Lung (tissue), 12 donors: ENCODE results near the gene DACT3. TPM values are rescaled to one million over a fixed set of nuclear protein-coding genes. Genes with fewer than 3 reads are reported as not detected.

Experiments used
- ATAC-seq: fragments of 200-7000 bp; cut with Tn5 transposase; one replicate; pipeline ENCODE4 v1.9.1; 2020; ENCODE audit warnings: moderate number of reproducible peaks; ENCODE audit not compliant: insufficient read depth, low FRiP score
- DNase-seq, 3 donors: peaks; one replicate each; pipeline ENCODE4 v3.0.0-alpha.2; 2013 to 2017
- H3K27ac ChIP-seq, 2 donors: one replicate each; pipeline ENCODE4 v1.5.1; 2013; ENCODE audit warnings: mild to moderate bottlenecking in 2 of 2, moderate library complexity in 2 of 2, control low read depth in 1 of 2, inconsistent platforms in 1 of 2, low read depth in 1 of 2, low read length in 1 of 2
- H3K27me3 ChIP-seq, 3 donors: one replicate each; pipeline ENCODE4 v1.5.1; 2013; ENCODE audit warnings: low read length in 2 of 3; ENCODE audit not compliant: control insufficient read depth in 3 of 3, insufficient read depth in 3 of 3
- H3K36me3 ChIP-seq, 4 donors: one replicate each; pipeline ENCODE4 v1.5.1; 2013; ENCODE audit warnings: low read length in 4 of 4, mild to moderate bottlenecking in 1 of 4, moderate library complexity in 1 of 4; ENCODE audit not compliant: control insufficient read depth in 4 of 4, insufficient read depth in 4 of 4
- H3K4me1 ChIP-seq, 5 donors: one replicate each; pipeline ENCODE4 v1.5.1; 2013; ENCODE audit warnings: low read length in 5 of 5, mild to moderate bottlenecking in 2 of 5, moderate library complexity in 1 of 5; ENCODE audit not compliant: control insufficient read depth in 5 of 5, insufficient read depth in 5 of 5
- H3K4me3 ChIP-seq: one replicate; pipeline ENCODE4 v1.5.1; 2013; ENCODE audit warnings: mild to moderate bottlenecking, control low read depth, moderate library complexity
- H3K9ac ChIP-seq, 2 donors: one replicate each; pipeline ENCODE4 v1.5.1; 2013; ENCODE audit warnings: low read length in 2 of 2, control low read depth in 1 of 2; ENCODE audit not compliant: insufficient read depth in 1 of 2
- H3K9me3 ChIP-seq, 4 donors: one replicate each; pipeline ENCODE4 v1.5.1; 2013; ENCODE audit warnings: low read length in 3 of 4, mild to moderate bottlenecking in 1 of 4, moderate library complexity in 1 of 4; ENCODE audit not compliant: control insufficient read depth in 4 of 4, insufficient read depth in 3 of 4
- CTCF ChIP-seq: IDR thresholded peaks from 2 replicates; pipeline ENCODE4 v1.5.1; 2012; ENCODE audit warnings: mild to moderate bottlenecking; ENCODE audit errors: control extremely low read depth, extremely low read depth
- WGBS, 2 donors: extraction: QIAGEN DNeasy Blood & Tissue Kit; methylation state at CpG; one replicate each; pipeline ENCODE4 v1.1.7; 2013; 5-methylcytosine and 5-hydroxymethylcytosine counted together
- polyA plus RNA-seq, 2 donors: library from polyadenylated mRNA; stranded (reverse); fragments of 200-250 nt; gene quantifications; one replicate each; pipeline ENCODE4 v1.2.1, GENCODE V29; 2013
- total RNA-seq, 2 donors: library from RNA; depleted of rRNA in 1 of 2; stranded (reverse); fragments of >200 nt in 1 of 2; gene quantifications; one replicate each; pipeline ENCODE4 v1.2.1, GENCODE V29; 2014 to 2021
- donor health status: control.
- donor health status: control.
- donor health status: Bipolar disorder and iron deficiency.
- donor health status: healthy.
- donor health status: DM: yes; HTN: yes; CAD: no.

DACT3 gene
- total and polyA plus RNA-seq, 4 donors = 2.8 to 14.0 (median 5.8) TPM

- ATAC-seq = no peak
- 96% methylated on average over 14 of the region's 14 CpGs for WGBS, 2 donors
- no peak overlapping the region for H3K27ac ChIP-seq
- no peak for TF ChIP-seq CTCF
- no peaks in the 10 kb centered on the region for H3K27me3 ChIP-seq
- H3K4me1 ChIP-seq = no peaks in the 10 kb centered on the region
- H3K9ac ChIP-seq = no peak overlapping the region
- peaks cover 14 to 65% (median 59%) of the 10 kb centered on the region in 4 donors for H3K36me3 ChIP-seq
- no peaks in the 10 kb centered on the region for H3K9me3 ChIP-seq
- no peak overlapping the region for H3K4me3 ChIP-seq
- no peak for DNase-seq
Observed at GRCh38 chr19:46689358-46689757, 28.4 kb upstream of the DACT3 start.

GRCh38 chr19:46687438-46688145 is 26.6 kb upstream of the DACT3 start:
- no peak overlapping the region for H3K27ac ChIP-seq
- no peaks in the 10 kb centered on the region for H3K9me3 ChIP-seq
- DNase-seq (no peak), ATAC-seq (no peak)
- H3K9ac ChIP-seq = no peak overlapping the region
- no peak overlapping the region for H3K4me3 ChIP-seq
- no peaks in the 10 kb centered on the region for H3K4me1 ChIP-seq
- H3K36me3 ChIP-seq = peaks cover 17 to 55% (median 45%) of the 10 kb centered on the region in 4 donors
- TF ChIP-seq CTCF = no peak
- 94 to 98% methylated on average over 6 of the region's 6 CpGs for WGBS, 2 donors
- H3K27me3 ChIP-seq = no peaks in the 10 kb centered on the region

GRCh38 chr19:46685189-46685588 is 24.2 kb upstream of the DACT3 start:
- H3K27ac ChIP-seq = no peak overlapping the region
- no peak overlapping the region for H3K4me3 ChIP-seq
- 60 to 85% methylated on average over 3 of the region's 3 CpGs for WGBS, 2 donors
- H3K4me1 ChIP-seq = no peaks in the 10 kb centered on the region
- no peak overlapping the region for H3K9ac ChIP-seq
- peaks cover 15 to 40% (median 25%) of the 10 kb centered on the region in 4 donors for H3K36me3 ChIP-seq
- TF ChIP-seq CTCF = no peak
- DNase-seq = no peak
- H3K27me3 ChIP-seq = no peaks in the 10 kb centered on the region
- H3K9me3 ChIP-seq = no peaks in the 10 kb centered on the region
- ATAC-seq = no peak
